ENCODE measurements around the gene STK39.
A peak's percentile ranks its signal among the peaks of the same experiment; 100 is the strongest.
"Not testable (repeated sequence)": the region's sequence is repeated elsewhere in the genome, so short reads cannot be mapped to it uniquely, and the experiment has no call there.

STK39 gene

GRCh38 chr2:168081452-168081851 is 165.9 kb downstream of the STK39 start:
- peak in 1 of 2 donors; percentile 18 for DNase-seq

- no peak for DNase-seq
Measured at GRCh38 chr2:168079236-168079635, 168.2 kb downstream of the STK39 start.

GRCh38 chr2:168076731-168077130 is 170.7 kb downstream of the STK39 start:
- DNase-seq = no peak

- peak in 1 of 2 donors; percentile 20 for DNase-seq
Measured at GRCh38 chr2:168075446-168075845, 171.9 kb downstream of the STK39 start.

GRCh38 chr2:168072626-168073303 is 174.6 kb downstream of the STK39 start:
- DNase-seq = no peak

GRCh38 chr2:168064011-168064998 is 183.1 kb downstream of the STK39 start:
- no peak for DNase-seq

GRCh38 chr2:168062936-168063335 is 184.5 kb downstream of the STK39 start:
- no peak for DNase-seq

- no peak for DNase-seq
Measured at GRCh38 chr2:168062054-168062453, 185.3 kb downstream of the STK39 start.

- DNase-seq = peak in 1 of 2 donors; percentile 8
Measured at GRCh38 chr2:168060986-168061750, 186.2 kb downstream of the STK39 start.

- DNase-seq = no peak
Measured at GRCh38 chr2:168059758-168060157, 187.6 kb downstream of the STK39 start.

- DNase-seq = no peak
Measured at GRCh38 chr2:168058675-168059074, 188.7 kb downstream of the STK39 start.

GRCh38 chr2:168056242-168056787 is 191.1 kb downstream of the STK39 start:
- DNase-seq = no peak

- DNase-seq = no peak
Measured at GRCh38 chr2:168054657-168055056, 192.7 kb downstream of the STK39 start.

GRCh38 chr2:168053676-168054075 is 193.7 kb downstream of the STK39 start:
- no peak for DNase-seq

GRCh38 chr2:168052773-168053172 is 194.6 kb downstream of the STK39 start:
- no peak for DNase-seq

- DNase-seq = no peak
Measured at GRCh38 chr2:168050377-168050776, 197.0 kb downstream of the STK39 start.

GRCh38 chr2:168049609-168050008 is 197.8 kb downstream of the STK39 start:
- DNase-seq = no peak

GRCh38 chr2:168047091-168047690 is 200.2 kb downstream of the STK39 start:
- DNase-seq = no peak

- DNase-seq = no peak
Measured at GRCh38 chr2:168044579-168044978, 202.8 kb downstream of the STK39 start.

- DNase-seq = no peak
Measured at GRCh38 chr2:168044176-168044575, 203.2 kb downstream of the STK39 start.

GRCh38 chr2:168042127-168042824 is 205.1 kb downstream of the STK39 start:
- DNase-seq = not testable (repeated sequence)

GRCh38 chr2:168039881-168040280 is 207.5 kb downstream of the STK39 start:
- DNase-seq = no peak

Data from inflammatory macrophage (primary cell).